Panc1 (cell line): ENCODE results near the gene PDE8B. TPM values are rescaled to one million over a fixed set of nuclear protein-coding genes. Genes with fewer than 3 reads are reported as not detected.

Source experiments
- ATAC-seq: fragments of 200-7000 bp; cut with Tn5 transposase; 2 replicates; pipeline ENCODE4 v1.9.1; 2020; ENCODE audit warnings: mild to moderate bottlenecking, moderate library complexity
- BruUV-seq: library from RNA; stranded (reverse); fragments of 400-500 nt; replicated peaks from 2 replicates; lab custom pipeline; 2021; lab: Mats Ljungman, UMichigan
- CTCF ChIA-PET: fragments of 300-600 bp; sonication (Branson Sonifier 250); formaldehyde crosslinking; loops from one replicate; lab custom pipeline; 2022; ENCODE audit warnings: antibody characterized with exemption; lab: Charles Lee
- POLR2A ChIA-PET: fragments of 300-600 bp; sonication (Branson Sonifier 250); formaldehyde crosslinking; loops from one replicate; lab custom pipeline; 2022; ENCODE audit warnings: antibody characterized with exemption; lab: Charles Lee
- DNase-seq: peaks from one replicate; pipeline ENCODE4 v3.0.0-alpha.2; 2010; ENCODE audit warnings: low read depth, low spot score
- H3K27ac ChIP-seq: 2 replicates; pipeline ENCODE4 v1.5.1; 2011; ENCODE audit warnings: mild to moderate bottlenecking, low read length, inconsistent platforms
- H3K27me3 ChIP-seq: fragments of 200-500 bp; sonication (Bioruptor generic); 2 replicates; pipeline ENCODE4 v1.6.0; 2014; ENCODE audit warnings: low read length, inconsistent platforms; ENCODE audit not compliant: control insufficient read depth, insufficient read depth
- H3K36me3 ChIP-seq: fragments of 200-500 bp; sonication (Bioruptor generic); 2 replicates; pipeline ENCODE4 v1.5.1; 2014; ENCODE audit warnings: inconsistent platforms, mild to moderate bottlenecking, low read length, moderate library complexity; ENCODE audit not compliant: control insufficient read depth, insufficient read depth
- H3K4me1 ChIP-seq: 2 replicates; pipeline ENCODE4 v1.5.1; 2011; ENCODE audit warnings: inconsistent platforms, mild to moderate bottlenecking, low read length, moderate library complexity; ENCODE audit not compliant: control insufficient read depth, insufficient read depth
- H3K4me3 ChIP-seq, 2 experiments: 2 replicates each; pipeline ENCODE4 v1.5.1; 2011 to 2012; ENCODE audit warnings: low read depth in 2 of 2, low read length in 2 of 2, mild to moderate bottlenecking in 2 of 2, inconsistent platforms in 1 of 2, moderate library complexity in 1 of 2
- H3K9me3 ChIP-seq: fragments of 200-500 bp; sonication (Bioruptor generic); 2 replicates; pipeline ENCODE4 v1.5.1; 2014; ENCODE audit warnings: low read depth, mild to moderate bottlenecking, inconsistent platforms, low read length, moderate library complexity; ENCODE audit not compliant: control insufficient read depth, insufficient read depth
- CTCF ChIP-seq: fragments of 450-650 bp; IDR thresholded peaks from 2 replicates; pipeline ENCODE4 v1.5.1; 2017; ENCODE audit warnings: mild to moderate bottlenecking
- POLR2AphosphoS5 ChIP-seq: IDR thresholded peaks from 2 replicates; pipeline ENCODE4 v1.6.1; 2012; ENCODE audit warnings: mild to moderate bottlenecking, low read depth, low read length, moderate library complexity
- REST ChIP-seq, 2 experiments: IDR thresholded peaks; 2 replicates each; pipeline ENCODE4 v1.6.1; 2011 to 2012; ENCODE audit warnings: low read depth in 2 of 2, control low read depth in 1 of 2, low read length in 1 of 2, mild to moderate bottlenecking in 1 of 2, moderate library complexity in 1 of 2; ENCODE audit not compliant: insufficient read depth in 1 of 2
- SIN3A ChIP-seq: IDR thresholded peaks from 2 replicates; pipeline ENCODE4 v1.6.1; 2012; ENCODE audit warnings: low read depth, mild to moderate bottlenecking, low read length, moderate library complexity, borderline replicate concordance; ENCODE audit not compliant: insufficient read depth
- TCF7L2 ChIP-seq: IDR thresholded peaks from 2 replicates; pipeline ENCODE4 v1.6.1; 2011; ENCODE audit warnings: mild to moderate bottlenecking, low read depth, low read length, inconsistent platforms
- in situ Hi-C: cut with HindIII; loops from 2 replicates; pipeline ENCODE4 v1.10.0; 2016; ENCODE audit warnings: low sequenced_read_pairs, low pct_unique_long_range_greater_than_20kb
- intact Hi-C: fragments of 100-400 bp; cut with micrococcal nuclease; formaldehyde crosslinking; loops from one replicate; pipeline ENCODE4 v1.10.0; 2022; ENCODE audit not compliant: unreplicated experiment
- total RNA-seq: library from RNA; stranded (reverse); gene quantifications from one replicate; pipeline ENCODE4 v1.2.1, GENCODE V29; 2021; ENCODE audit not compliant: unreplicated experiment

The PDE8B gene
- total RNA-seq, 1 experiment from 2014 or later: 0.62 TPM

- Histone ChIP-seq H3K27ac (no peak overlapping the region), H3K9me3 (no peaks in the 10 kb centered on the region), H3K4me3 (no peak overlapping the region), H3K4me1 (no peaks in the 10 kb centered on the region), H3K27me3 (peaks cover 4% of the 10 kb centered on the region), H3K36me3 (no peaks in the 10 kb centered on the region)
- BruUV-seq: no TSS peak
- ATAC-seq (no peak), DNase-seq (no peak)
- intact Hi-C loops (no loop called here), in situ Hi-C loops (no loop called here)
- POLR2A ChIA-PET: no interaction called here
- TF ChIP-seq REST (IDR thresholded peaks at IDR 0.05; ENCODE audit: insufficient read depth in 1 of 2, low read depth in 2 of 2, low read length in 1 of 2): no peak
- no peak for TF ChIP-seq POLR2AphosphoS5
- no peak for TF ChIP-seq SIN3A
- TF ChIP-seq CTCF: no peak
- no peak for TF ChIP-seq TCF7L2
- CTCF ChIA-PET: interaction anchor here (0.6 to 0.7 kb wide), 2 partner anchors 252 to 532 kb away, joined by 4 to 13 read pairs; no protein-coding TSS in a partner anchor
Measured at GRCh38 chr5:77396017-77396416, 185.5 kb downstream of the PDE8B start.

- H3K4me3 ChIP-seq: no peak overlapping the region
- no peak for ATAC-seq
- ChIA-PET CTCF (no interaction called here), POLR2A (no interaction called here)
- in situ Hi-C loops (no loop called here), intact Hi-C loops (no loop called here)
- H3K4me1 ChIP-seq: no peaks in the 10 kb centered on the region
- peaks cover 9% of the 10 kb centered on the region for H3K27me3 ChIP-seq
- no peak for DNase-seq
- no TSS peak for BruUV-seq
- no peak overlapping the region for H3K27ac ChIP-seq
- no peaks in the 10 kb centered on the region for H3K36me3 ChIP-seq
- TF ChIP-seq POLR2AphosphoS5 (no peak), TCF7L2 (no peak), CTCF (no peak), REST (IDR thresholded peaks at IDR 0.05; ENCODE audit: insufficient read depth in 1 of 2, low read depth in 2 of 2, low read length in 1 of 2) (no peak), SIN3A (no peak)
- no peaks in the 10 kb centered on the region for H3K9me3 ChIP-seq
Measured at GRCh38 chr5:77397686-77398292, 187.3 kb downstream of the PDE8B start.
